ENCODE results near the gene GRM8. TPM values are rescaled to one million over a fixed set of nuclear protein-coding genes. Genes with fewer than 3 reads are reported as not detected.

Gene GRM8
- total RNA-seq, 1 experiment from 2014 or later = not detected

DNA sequence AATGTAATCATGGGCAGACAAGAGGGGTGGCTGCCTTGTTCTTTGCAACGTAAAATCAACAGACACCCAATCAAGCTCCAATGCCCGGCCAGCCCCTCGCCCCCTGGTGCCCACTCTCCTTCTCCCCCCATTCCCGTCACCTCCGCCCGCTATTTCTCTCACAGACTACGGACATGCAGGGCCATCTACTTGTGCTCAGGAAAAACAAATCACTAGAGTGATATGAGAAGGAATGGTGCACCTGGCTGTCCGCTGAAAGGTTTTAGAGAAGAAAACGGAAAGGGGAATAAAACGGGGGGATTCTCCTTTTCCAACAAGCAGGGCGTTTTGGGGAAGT, 396 bp downstream of the GRM8 start:
- Histone ChIP-seq H3K4me3 (ENCODE audit: low read depth in 2 of 2, low read length in 2 of 2) (peak overlapping the region; percentile 58 to 83), H3K4me1 (ENCODE audit: control insufficient read depth, insufficient read depth, low read length) (peaks cover 12% of the 10 kb centered on the region), H3K9me3 (ENCODE audit: control insufficient read depth, insufficient read depth, low read depth, low read length) (no peaks in the 10 kb centered on the region), H3K27ac (ENCODE audit: low read length) (no peak overlapping the region), H3K27me3 (ENCODE audit: control insufficient read depth, insufficient read depth, low read length) (peaks cover 40% of the 10 kb centered on the region), H3K36me3 (ENCODE audit: control insufficient read depth, insufficient read depth, low read length) (no peaks in the 10 kb centered on the region; the same call in 1 of the 2 replicates)
- BruUV-seq (replicated peaks) = no TSS peak
- intact Hi-C loops (cut with micrococcal nuclease; ENCODE audit: unreplicated experiment) = loop anchor here (10.0 kb wide), 1 partner anchor 262 kb away; no protein-coding TSS in a partner anchor
- ChIA-PET POLR2A (interaction anchor here (0.6 kb wide), 1 partner anchor 105 kb away, joined by 3 read pairs; no protein-coding TSS in a partner anchor), CTCF (no interaction called here)
- no peak for DNase-seq (ENCODE audit: low read depth, low spot score)
- TF ChIP-seq TCF7L2 (IDR thresholded peaks at IDR 0.05; ENCODE audit: low read depth, low read length) (no peak), POLR2AphosphoS5 (IDR thresholded peaks at IDR 0.05; ENCODE audit: low read depth, low read length) (no peak), REST (IDR thresholded peaks at IDR 0.05; ENCODE audit: insufficient read depth in 1 of 2, low read depth in 2 of 2, low read length in 1 of 2) (no peak), SIN3A (IDR thresholded peaks at IDR 0.05; ENCODE audit: borderline replicate concordance, insufficient read depth, low read depth, low read length) (no peak)
- TF ChIP-seq, protein P1, sequence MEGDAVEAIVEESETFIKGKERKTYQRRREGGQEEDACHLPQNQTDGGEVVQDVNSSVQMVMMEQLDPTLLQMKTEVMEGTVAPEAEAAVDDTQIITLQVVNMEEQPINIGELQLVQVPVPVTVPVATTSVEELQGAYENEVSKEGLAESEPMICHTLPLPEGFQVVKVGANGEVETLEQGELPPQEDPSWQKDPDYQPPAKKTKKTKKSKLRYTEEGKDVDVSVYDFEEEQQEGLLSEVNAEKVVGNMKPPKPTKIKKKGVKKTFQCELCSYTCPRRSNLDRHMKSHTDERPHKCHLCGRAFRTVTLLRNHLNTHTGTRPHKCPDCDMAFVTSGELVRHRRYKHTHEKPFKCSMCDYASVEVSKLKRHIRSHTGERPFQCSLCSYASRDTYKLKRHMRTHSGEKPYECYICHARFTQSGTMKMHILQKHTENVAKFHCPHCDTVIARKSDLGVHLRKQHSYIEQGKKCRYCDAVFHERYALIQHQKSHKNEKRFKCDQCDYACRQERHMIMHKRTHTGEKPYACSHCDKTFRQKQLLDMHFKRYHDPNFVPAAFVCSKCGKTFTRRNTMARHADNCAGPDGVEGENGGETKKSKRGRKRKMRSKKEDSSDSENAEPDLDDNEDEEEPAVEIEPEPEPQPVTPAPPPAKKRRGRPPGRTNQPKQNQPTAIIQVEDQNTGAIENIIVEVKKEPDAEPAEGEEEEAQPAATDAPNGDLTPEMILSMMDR (IDR thresholded peaks at IDR 0.05) = no peak
- in situ Hi-C loops (cut with HindIII; ENCODE audit: low pct_unique_long_range_greater_than_20kb, low sequenced_read_pairs) = no loop called here
- no peak for ATAC-seq

DNA sequence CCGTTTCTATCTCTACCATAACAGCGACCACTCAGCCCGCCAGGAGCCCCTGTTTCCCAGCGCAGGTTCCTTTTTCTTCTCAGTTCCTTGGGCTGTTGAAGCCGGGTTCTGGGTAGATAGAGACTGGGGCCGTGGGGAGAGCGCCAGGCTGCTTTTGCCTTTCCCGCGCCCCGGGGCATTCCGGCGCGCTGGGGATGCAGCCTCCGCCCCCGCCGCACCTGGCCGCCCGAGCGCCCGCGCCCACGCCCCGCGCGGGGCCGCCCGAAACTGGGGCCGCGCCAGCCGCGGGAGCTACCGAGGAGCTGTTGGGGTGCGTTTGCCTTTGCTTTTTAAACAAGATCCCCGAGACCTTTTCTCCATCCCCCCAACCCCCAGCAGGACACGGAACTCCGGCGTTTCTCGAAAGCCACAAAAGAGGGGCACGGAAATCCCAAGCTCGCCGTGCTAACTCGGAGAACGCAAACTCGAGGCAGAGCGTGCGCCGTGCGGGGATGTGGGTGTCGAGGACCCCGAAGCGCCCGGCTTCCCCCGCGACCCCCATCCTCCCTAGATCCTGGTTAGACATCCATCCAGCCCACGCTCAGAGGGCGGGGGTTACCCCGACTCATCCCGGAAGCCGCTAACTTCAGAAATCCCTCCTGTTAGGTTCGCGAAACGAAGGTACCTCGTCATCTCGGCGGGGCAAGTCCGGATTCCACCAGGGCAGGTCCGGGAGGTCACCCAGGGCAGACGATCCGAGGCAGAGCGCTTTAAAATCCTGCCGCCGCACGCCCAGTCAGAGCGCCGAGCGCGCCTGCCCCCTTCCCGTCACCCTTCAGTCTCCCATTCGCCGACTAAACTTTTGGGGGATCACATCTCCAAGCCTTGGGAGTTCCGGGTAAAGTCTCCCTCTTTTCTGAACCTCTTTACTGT, 1.0 kb downstream of the GRM8 start:
- intact Hi-C loops (cut with micrococcal nuclease; ENCODE audit: unreplicated experiment) = loop anchor here (10.0 kb wide), 1 partner anchor 263 kb away; no protein-coding TSS in a partner anchor
- Histone ChIP-seq H3K27me3 (ENCODE audit: control insufficient read depth, insufficient read depth, low read length) (peaks cover 40% of the 10 kb centered on the region), H3K27ac (ENCODE audit: low read length) (no peak overlapping the region), H3K9me3 (ENCODE audit: control insufficient read depth, insufficient read depth, low read depth, low read length) (no peaks in the 10 kb centered on the region), H3K4me1 (ENCODE audit: control insufficient read depth, insufficient read depth, low read length) (peaks cover 12% of the 10 kb centered on the region), H3K36me3 (ENCODE audit: control insufficient read depth, insufficient read depth, low read length) (no peaks in the 10 kb centered on the region; the same call in 1 of the 2 replicates), H3K4me3 (ENCODE audit: low read depth in 2 of 2, low read length in 2 of 2) (peak overlapping the region; percentile 58 to 83)
- TF ChIP-seq POLR2AphosphoS5 (IDR thresholded peaks at IDR 0.05; ENCODE audit: low read depth, low read length) = no peak
- TF ChIP-seq REST (IDR thresholded peaks at IDR 0.05; ENCODE audit: insufficient read depth in 1 of 2, low read depth in 2 of 2, low read length in 1 of 2) = no peak
- TF ChIP-seq SIN3A (IDR thresholded peaks at IDR 0.05; ENCODE audit: borderline replicate concordance, insufficient read depth, low read depth, low read length) = no peak
- no peak for TF ChIP-seq TCF7L2 (IDR thresholded peaks at IDR 0.05; ENCODE audit: low read depth, low read length)
- TF ChIP-seq, protein P1 (IDR thresholded peaks at IDR 0.05) = no peak
- in situ Hi-C loops (cut with HindIII; ENCODE audit: low pct_unique_long_range_greater_than_20kb, low sequenced_read_pairs) = no loop called here
- POLR2A ChIA-PET = interaction anchor here (0.6 kb wide), 1 partner anchor 104 kb away, joined by 3 read pairs; no protein-coding TSS in a partner anchor
- no peak for DNase-seq (ENCODE audit: low read depth, low spot score)
- no peak for ATAC-seq
- CTCF ChIA-PET = no interaction called here
- BruUV-seq (replicated peaks) = no TSS peak
